Left colon (tissue), 2 donors: ENCODE results near the gene KLLN. TPM values are rescaled to one million over a fixed set of nuclear protein-coding genes. Genes with fewer than 3 reads are reported as not detected.

ENCODE experiments used
- ATAC-seq: fragments of 200-7000 bp; cut with Tn5 transposase; one replicate; pipeline ENCODE4 v1.9.1; 2020; ENCODE audit warnings: mild to moderate bottlenecking, moderate library complexity
- DNase-seq, 2 donors: peaks; one replicate each; pipeline ENCODE4 v3.0.0-alpha.2; 2020
- intact Hi-C, 2 donors: fragments of 100-400 bp; cut with DNase I in 1 of 2; cut with micrococcal nuclease in 1 of 2; formaldehyde crosslinking; loops; one replicate each; pipeline versions ENCODE4 v1.11.2 to v1.14.0; 2022; cut with DNase I, micrococcal nuclease
- total RNA-seq, 2 donors: library from RNA; stranded (reverse); fragmentation: NEBNext Ultra II Directional; extraction: Animal tissue kit (Norgen Biotek cat#: 25700); gene quantifications; one replicate each; pipeline ENCODE4 v1.2.1, GENCODE V29; 2021
- donor health status: DM: no; HTN: no; CAD: no.
- donor health status: DM: yes; HTN: yes; CAD: no.

Gene KLLN
- total RNA-seq, 2 donors from 2014 or later: 1.3 to 1.4 TPM

DNA sequence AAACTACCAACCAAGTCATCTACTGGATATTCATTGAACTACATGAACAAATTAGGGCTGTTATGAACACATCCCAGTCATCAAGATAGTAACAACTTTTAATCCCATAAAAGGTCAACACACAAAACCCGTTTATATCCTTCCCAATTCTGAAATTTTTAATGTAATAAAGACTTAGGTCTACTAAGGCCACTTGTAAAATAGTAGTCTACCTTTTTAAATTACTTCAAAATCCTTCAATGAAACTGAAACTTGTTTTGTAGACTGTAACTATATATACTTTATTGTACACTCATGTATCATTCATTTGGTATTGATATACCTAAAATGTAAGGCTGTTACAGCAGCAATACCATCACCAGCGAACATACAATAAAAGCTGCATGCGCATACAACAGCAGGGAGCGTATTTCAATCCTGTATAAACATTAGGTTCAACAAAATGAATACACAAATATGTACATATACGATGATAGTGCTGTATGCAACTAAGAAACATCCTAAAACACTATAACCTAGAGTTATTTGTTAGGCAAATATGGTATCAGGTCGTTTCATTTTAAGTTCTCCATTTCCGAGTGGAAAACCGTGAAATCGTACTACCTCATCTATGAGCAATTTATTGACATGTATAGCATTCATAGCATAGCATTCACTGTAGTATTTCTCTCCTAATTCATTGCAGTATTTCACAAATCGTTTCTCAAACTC is 46.3 kb downstream of the KLLN start:
- DNase-seq: no peak
- intact Hi-C loops: loop anchor here in 1 of 2 donors (5.0 kb wide), 1 partner anchor 45 kb away; the partner anchor contains the start of genes KLLN and PTEN
- peak; percentile 13 for ATAC-seq

DNA sequence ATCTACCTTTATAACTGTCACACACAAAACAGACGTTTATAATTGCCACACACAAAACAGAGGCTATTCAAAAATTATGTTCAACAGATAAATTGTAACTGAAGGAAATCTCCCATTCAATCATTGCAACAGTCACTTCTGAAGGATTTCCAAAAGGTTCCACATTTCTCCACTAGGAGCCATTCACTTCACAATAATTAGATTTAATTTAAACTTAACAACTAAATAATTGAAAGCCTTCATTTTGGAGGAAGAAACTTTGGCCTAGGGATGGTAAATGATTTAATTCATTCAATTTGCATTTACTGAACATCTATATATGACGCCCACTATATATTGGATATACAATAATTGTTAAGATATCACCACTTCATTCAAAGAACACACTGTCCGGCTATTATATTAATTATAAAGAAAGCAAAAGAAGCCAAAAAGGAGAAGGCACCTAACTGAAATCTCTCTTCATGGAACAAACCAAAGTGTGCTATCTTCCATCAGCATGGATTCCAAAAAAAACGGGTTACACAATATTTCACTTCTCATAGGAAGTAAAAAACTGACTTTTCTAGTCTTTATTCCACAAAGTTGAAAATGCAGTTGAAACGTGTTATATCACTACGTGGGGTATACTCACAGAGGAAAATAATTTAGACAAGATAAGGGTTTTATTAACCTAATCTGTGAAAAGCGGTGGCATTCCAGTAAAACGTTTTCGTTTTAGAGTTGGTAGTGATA is 47.0 kb downstream of the KLLN start:
- DNase-seq (no peak), ATAC-seq (no peak)
- intact Hi-C loops: loop anchor here in 1 of 2 donors (5.0 kb wide), 1 partner anchor 46 kb away; the partner anchor contains the start of genes KLLN and PTEN

Other genes with a start within 250 kb of the KLLN start
- 100 to 1,000 TPM; 219 to 322 TPM for gene PAPSS2, start 203.7 kb downstream of the KLLN start, total RNA-seq
- gene ATAD1, start 45.3 kb downstream of the KLLN start, total RNA-seq: 10 to 100 TPM; 50.5 to 51.0 TPM
- gene PTEN, start 92 bp upstream of the KLLN start, total RNA-seq: 100 to 1,000 TPM in 1 of 2 donors, 10 to 100 TPM in 1; 99.3 to 101 TPM